Heart left ventricle (tissue), 16 donors: Measurements from ENCODE around the gene KPNB1. TPM values are rescaled to one million over a fixed set of nuclear protein-coding genes. Genes with fewer than 3 reads are reported as not detected.

Experiments used
- ATAC-seq, 4 donors: fragments of 200-7000 bp; cut with Tn5 transposase; one replicate each; pipeline ENCODE4 v1.9.1; 2020 to 2022; ENCODE audit warnings: moderate library complexity in 4 of 4, mild to moderate bottlenecking in 3 of 4, moderate number of reproducible peaks in 1 of 4
- DNase-seq, 5 donors: peaks; one replicate each; pipeline ENCODE4 v3.0.0-alpha.2; 2020
- H3K27ac ChIP-seq, 12 donors: fragments of 200-600 bp; sonication (generic) in 4 of 12; one replicate each; pipeline versions ENCODE4 v1.5.0 to v1.8.0; 2016 to 2022; ENCODE audit warnings: mild to moderate bottlenecking in 2 of 12
- H3K27me3 ChIP-seq, 9 donors: fragments of 200-600 bp; sonication (generic) in 2 of 9; one replicate each; pipeline versions ENCODE4 v1.5.1 to v1.8.0; 2016 to 2022; ENCODE audit warnings: mild to moderate bottlenecking in 3 of 9
- H3K36me3 ChIP-seq, 9 donors: fragments of 200-600 bp; sonication (generic) in 2 of 9; one replicate each; pipeline versions ENCODE4 v1.5.0 to v1.8.0; 2018 to 2022; ENCODE audit warnings: mild to moderate bottlenecking in 2 of 9
- H3K4me1 ChIP-seq, 12 donors: fragments of 200-600 bp; sonication (generic) in 4 of 12; one replicate each; pipeline versions ENCODE4 v1.5.0 to v1.8.0; 2016 to 2022; ENCODE audit warnings: mild to moderate bottlenecking in 3 of 12
- H3K4me3 ChIP-seq, 12 donors: fragments of 200-600 bp; sonication (generic) in 4 of 12; one replicate each; pipeline versions ENCODE4 v1.5.0 to v1.8.0; 2017 to 2022; ENCODE audit warnings: mild to moderate bottlenecking in 9 of 12, moderate library complexity in 4 of 12
- H3K9me3 ChIP-seq, 12 donors: fragments of 200-600 bp; sonication (generic) in 4 of 12; one replicate each; pipeline versions ENCODE4 v1.5.0 to v1.8.0; 2016 to 2022; ENCODE audit warnings: mild to moderate bottlenecking in 1 of 12
- POLR2A ChIP-seq, 2 donors: fragments of 450-650 bp; IDR thresholded peaks; one replicate each; pipeline ENCODE4 v1.6.1; 2017; ENCODE audit warnings: antibody characterized with exemption in 2 of 2, mild to moderate bottlenecking in 2 of 2, moderate library complexity in 2 of 2
- WGBS, 4 donors: extraction: QIAGEN DNeasy Blood & Tissue Kit in 2 of 4; methylation state at CpG; one replicate each; pipeline versions ENCODE4 v1.1.5 to v1.1.7; 2013 to 2018; 5-methylcytosine and 5-hydroxymethylcytosine counted together
- intact Hi-C, 10 donors: fragments of 100-400 bp; cut with DNase I; formaldehyde crosslinking; loops; one replicate each; pipeline versions ENCODE4 v1.11.1 to v1.14.2; 2022
- polyA plus RNA-seq, 2 donors: library from polyadenylated mRNA; stranded (reverse); fragments of 200-250 nt; gene quantifications; one replicate each; pipeline ENCODE4 v1.2.3, GENCODE V29; 2013
- total RNA-seq, 9 donors: library from RNA; depleted of rRNA in 2 of 9; stranded (reverse); fragments of >200 nt in 2 of 9; fragmentation: NEBNext Ultra II Directional in 3 of 9; extraction: Animal tissue kit (Norgen Biotek cat#: 25700) in 3 of 9; gene quantifications; one replicate each; pipeline versions ENCODE4 v1.1.0 to v1.2.4, GENCODE V29; 2016 to 2023
- TF ChIP-seq, protein P1 (sequence below), 12 donors: fragments of 200-600 bp; sonication (generic) in 4 of 12; IDR thresholded peaks; one replicate each; pipeline versions ENCODE4 v1.5.0 to v1.8.0; 2018 to 2022; ENCODE audit warnings: antibody characterized with exemption in 12 of 12, mild to moderate bottlenecking in 5 of 12
- donor health status: ischemic (EF 13 %, LVEDD 7.1; RV severe dilation, severe dysfunction).
- donor health status: healthy with polysubstance abuse.
- donor health status: DM: no; HTN: yes; CAD: no.
- donor health status: DM: no; HTN: no; CAD: no.
- donor health status: ischemic (EF 25% LVEDD 6.9; RV normal size, moderate dysfunction).
- donor health status: ischemic (EF 25% LVEDD 5.7; RV mildly dilated, moderate dysfunction).
- donor health status: healthy.
- donor health status: DM: yes; HTN: yes; CAD: no.
- donor health status: ischemic (EF 35%, LVEDD 5.7; RV mildly dilated, moderate dysfunction).
- donor health status: nonischemic (EF 11% LVEDD 7.7; RV severe dilation, severe dysfunction).
- donor health status: DM: yes; HTN: yes; CAD: no.
- donor health status: PGD.
- donor health status: ischemic (EF 29% LVEDD 5.4; RV normal size, mild dysfunction).
- donor health status: nonischemic (EF 23%, LVEDD 6.1; RV moderate dilation, normal function).

KPNB1 gene
- total and polyA plus RNA-seq, 11 donors = 30.7 to 236 (median 174) TPM

DNA sequence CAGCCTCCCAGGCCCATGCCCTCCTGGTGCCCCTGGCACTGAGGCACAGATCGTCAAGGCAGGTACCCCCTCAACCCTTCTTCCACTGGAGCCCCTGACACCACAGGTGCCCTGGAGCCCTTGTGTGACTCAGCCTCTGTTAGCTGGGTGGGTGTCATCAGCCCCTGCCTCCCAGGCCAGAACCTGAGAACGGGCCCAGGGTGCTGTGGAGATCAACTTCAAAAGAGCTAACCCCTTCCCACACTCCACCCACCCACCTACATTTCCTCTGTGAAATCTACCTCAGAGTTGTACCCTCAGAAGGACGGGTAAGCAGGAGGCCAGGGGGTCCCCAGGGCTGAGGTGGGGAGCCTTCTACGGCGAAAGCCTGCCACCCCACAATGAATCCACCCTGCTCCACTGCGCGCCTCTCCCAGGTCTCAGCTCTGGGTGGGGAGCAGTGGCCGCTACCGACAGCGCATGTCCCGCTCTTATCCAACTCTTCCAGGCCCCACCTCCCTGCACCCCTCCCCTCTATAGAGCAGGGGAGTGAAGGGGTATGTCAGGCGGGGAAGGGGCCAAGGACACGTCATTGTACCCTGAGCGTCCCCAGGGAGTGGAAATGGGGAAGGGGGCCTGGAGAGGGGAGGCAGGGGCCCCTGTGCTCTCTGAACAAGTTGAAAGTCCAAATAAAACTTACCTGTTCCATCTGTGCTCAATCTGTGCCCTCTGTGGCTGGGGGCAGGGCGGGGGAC, 61.8 kb downstream of the KPNB1 start:
- DNase-seq (no peak), ATAC-seq (no peak)
- no peak for TF ChIP-seq POLR2A (IDR thresholded peaks at IDR 0.05)
- TF ChIP-seq, protein P1, sequence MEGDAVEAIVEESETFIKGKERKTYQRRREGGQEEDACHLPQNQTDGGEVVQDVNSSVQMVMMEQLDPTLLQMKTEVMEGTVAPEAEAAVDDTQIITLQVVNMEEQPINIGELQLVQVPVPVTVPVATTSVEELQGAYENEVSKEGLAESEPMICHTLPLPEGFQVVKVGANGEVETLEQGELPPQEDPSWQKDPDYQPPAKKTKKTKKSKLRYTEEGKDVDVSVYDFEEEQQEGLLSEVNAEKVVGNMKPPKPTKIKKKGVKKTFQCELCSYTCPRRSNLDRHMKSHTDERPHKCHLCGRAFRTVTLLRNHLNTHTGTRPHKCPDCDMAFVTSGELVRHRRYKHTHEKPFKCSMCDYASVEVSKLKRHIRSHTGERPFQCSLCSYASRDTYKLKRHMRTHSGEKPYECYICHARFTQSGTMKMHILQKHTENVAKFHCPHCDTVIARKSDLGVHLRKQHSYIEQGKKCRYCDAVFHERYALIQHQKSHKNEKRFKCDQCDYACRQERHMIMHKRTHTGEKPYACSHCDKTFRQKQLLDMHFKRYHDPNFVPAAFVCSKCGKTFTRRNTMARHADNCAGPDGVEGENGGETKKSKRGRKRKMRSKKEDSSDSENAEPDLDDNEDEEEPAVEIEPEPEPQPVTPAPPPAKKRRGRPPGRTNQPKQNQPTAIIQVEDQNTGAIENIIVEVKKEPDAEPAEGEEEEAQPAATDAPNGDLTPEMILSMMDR (IDR thresholded peaks at IDR 0.05) = no peak
- Histone ChIP-seq H3K27ac (no peak overlapping the region), H3K4me3 (no peak overlapping the region), H3K36me3 (peaks cover 0 to 26% (median 16%) of the 10 kb centered on the region in 9 donors), H3K27me3 (no peaks in the 10 kb centered on the region), H3K4me1 (peaks cover 0 to 34% (median 13%) of the 10 kb centered on the region in 12 donors), H3K9me3 (no peaks in the 10 kb centered on the region)
- 89 to 96% (median 93%) methylated on average over 7 to 15 of the region's 15 CpGs for whole genome bisulfite sequencing, 4 donors
- intact Hi-C loops = no loop called here

GRCh38 chr17:47712330-47713023, 62.8 kb downstream of the KPNB1 start:
- peaks cover 0 to 3% (median 0%) of the 10 kb centered on the region in 9 donors for H3K27me3 ChIP-seq
- H3K9me3 ChIP-seq = no peaks in the 10 kb centered on the region
- no peak overlapping the region for H3K27ac ChIP-seq
- ATAC-seq (no peak), DNase-seq (no peak)
- peaks cover 0 to 26% (median 6%) of the 10 kb centered on the region in 12 donors for H3K4me1 ChIP-seq
- 58 to 67% (median 61%) methylated on average over 4 to 5 of the region's 5 CpGs for whole genome bisulfite sequencing, 4 donors
- H3K36me3 ChIP-seq = peaks cover 0 to 26% (median 16%) of the 10 kb centered on the region in 9 donors
- TF ChIP-seq POLR2A (IDR thresholded peaks at IDR 0.05) = no peak
- TF ChIP-seq, protein P1 (IDR thresholded peaks at IDR 0.05) = no peak
- intact Hi-C loops = no loop called here
- no peak overlapping the region for H3K4me3 ChIP-seq

DNA sequence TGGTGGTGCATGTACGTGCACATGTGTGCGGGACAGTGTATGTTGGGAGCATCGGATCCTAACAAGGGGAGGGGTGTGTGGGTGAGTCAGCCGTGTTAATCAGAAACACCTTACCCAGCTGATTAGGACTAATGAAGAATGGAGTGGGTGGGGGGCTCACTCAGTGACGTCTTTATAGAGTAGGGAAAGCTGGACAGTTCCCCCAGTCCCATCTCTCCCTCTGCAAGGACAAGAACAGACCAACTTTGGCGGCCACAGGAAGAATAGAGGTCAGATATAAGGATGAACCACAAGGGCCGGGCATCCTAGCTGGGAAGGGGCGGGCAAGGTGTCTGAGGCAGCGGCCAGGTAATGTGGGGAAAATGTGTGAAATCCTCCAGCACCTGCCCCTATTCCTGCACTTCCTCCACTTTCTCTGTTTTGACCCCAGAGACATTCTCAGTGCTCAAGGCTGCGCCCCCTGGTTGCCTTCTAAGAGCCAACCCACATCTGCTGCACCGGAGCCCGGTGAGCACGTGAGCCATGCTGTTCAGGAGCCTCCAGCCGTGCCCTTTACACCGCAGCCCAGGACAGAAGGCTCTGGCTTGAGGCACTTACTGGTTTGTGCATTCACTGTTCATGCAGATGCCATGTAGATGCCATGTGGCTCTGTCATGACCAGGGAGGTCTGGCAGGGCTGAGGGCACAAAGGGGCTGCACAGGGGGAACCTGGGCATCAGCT, 64.4 kb downstream of the KPNB1 start:
- ATAC-seq (no peak), DNase-seq (no peak)
- Histone ChIP-seq H3K4me1 (peaks cover 0 to 24% (median 0%) of the 10 kb centered on the region in 12 donors), H3K27ac (no peak overlapping the region), H3K36me3 (peaks cover 0 to 23% (median 15%) of the 10 kb centered on the region in 9 donors), H3K9me3 (no peaks in the 10 kb centered on the region), H3K4me3 (no peak overlapping the region), H3K27me3 (peaks cover 0 to 13% (median 3%) of the 10 kb centered on the region in 9 donors)
- intact Hi-C loops = no loop called here
- 39 to 49% (median 45%) methylated on average over 15 of the region's 15 CpGs for WGBS, 4 donors
- TF ChIP-seq, protein P1 (IDR thresholded peaks at IDR 0.05) = no peak
- no peak for TF ChIP-seq POLR2A (IDR thresholded peaks at IDR 0.05)
